ENCODE measurements around the gene CDC42EP5.

GRCh38 chr19:54425382-54425723 lies 47.7 kb downstream of the CDC42EP5 start:
- TF ChIP-seq CTCF (IDR thresholded peaks at IDR 0.05; ENCODE audit: insufficient read depth, low read length) (no peak), POLR2AphosphoS5 (IDR thresholded peaks at IDR 0.05; ENCODE audit: low read depth) (no peak), GABPA (IDR thresholded peaks at IDR 0.05; ENCODE audit: low read depth) (no peak), REST (IDR thresholded peaks at IDR 0.05; ENCODE audit: insufficient replicate concordance, low read depth) (no peak), SPI1 (IDR thresholded peaks at IDR 0.05; ENCODE audit: borderline replicate concordance, low read depth) (no peak)

All from HL-60 (cell line).